Measurements from ENCODE around the gene FIGNL2.

GRCh38 chr12:51811203-51812202 is 37.0 kb downstream of the FIGNL2 start:
- TF ChIP-seq CTCF (IDR thresholded peaks at IDR 0.05) (no peak), POLR2A (IDR thresholded peaks at IDR 0.05) (no peak)

All from breast epithelium (tissue), 3 donors.